NCI-H524 (cell line): Measurements from ENCODE around the gene TKT.

Experiments used
- DNase-seq, 2 experiments: peaks; one replicate each; lab custom pipeline; 2025; lab: John Stamatoyannopoulos, UW

Gene TKT

DNA sequence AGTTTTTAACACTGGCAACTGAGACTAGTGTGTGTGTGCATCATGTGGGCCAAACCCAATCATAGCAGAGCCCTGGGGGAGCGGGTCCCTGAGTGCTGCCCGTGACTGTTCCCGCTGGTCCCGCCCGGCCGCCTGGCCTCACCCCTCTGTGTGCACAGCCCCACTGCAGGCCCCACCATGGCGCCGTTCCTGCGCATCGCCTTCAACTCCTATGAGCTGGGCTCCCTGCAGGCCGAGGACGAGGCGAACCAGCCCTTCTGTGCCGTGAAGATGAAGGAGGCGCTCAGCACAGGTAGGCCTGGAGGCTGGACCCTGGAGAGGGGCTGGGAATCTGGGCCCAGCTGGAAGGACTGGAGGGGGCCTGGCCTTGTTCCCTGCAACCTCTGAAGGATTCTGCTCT is 77.6 kb downstream of the TKT start:
- no peak for DNase-seq

DNA sequence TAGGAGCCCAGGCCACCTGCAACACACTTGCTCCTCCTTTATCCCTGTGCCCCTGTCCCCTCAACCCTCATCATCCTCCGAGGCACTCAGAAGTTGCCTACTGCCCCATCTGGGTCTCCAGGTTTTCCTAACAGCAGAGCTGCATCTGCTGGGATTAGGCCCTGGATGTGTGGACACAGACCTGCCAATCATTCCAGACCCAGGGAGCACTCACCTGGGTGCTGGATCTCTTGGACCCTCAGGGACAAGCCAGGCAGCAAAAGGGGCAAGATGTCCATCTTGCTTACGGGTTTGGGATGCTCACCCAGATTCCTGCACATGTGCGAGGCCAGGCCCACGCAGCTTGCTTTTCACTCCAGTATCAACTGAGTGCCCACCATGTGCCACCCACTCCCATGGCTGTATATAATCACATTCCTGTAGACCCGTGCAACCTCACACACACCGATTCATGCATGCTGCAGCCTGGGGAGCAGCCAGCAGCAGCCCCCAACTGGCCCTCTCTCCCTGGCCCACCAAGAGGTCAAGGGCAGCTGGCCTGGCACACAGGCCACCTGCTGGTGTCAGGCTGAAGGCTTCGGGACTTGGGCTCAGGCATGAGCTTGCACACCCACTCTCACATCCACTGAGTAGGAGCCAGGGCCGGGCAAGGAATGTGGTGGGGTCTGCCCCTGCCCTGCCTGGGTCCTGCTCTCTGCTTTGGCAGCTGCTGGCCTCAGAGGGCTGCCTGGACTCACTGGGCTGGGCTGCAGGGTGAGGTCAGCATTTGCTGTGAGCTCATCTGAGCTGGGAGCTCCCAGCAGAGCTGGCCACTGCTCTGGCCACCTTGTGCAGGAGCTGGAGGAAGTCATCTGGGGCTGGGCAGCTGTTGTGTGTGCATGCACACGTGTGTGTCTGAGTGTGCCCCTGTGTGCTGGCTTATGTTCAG is 79.9 kb downstream of the TKT start:
- no peak for DNase-seq
